ENCODE data around the gene LCMT1. TPM values are rescaled to one million over a fixed set of nuclear protein-coding genes. Genes with fewer than 3 reads are reported as not detected.
"Not testable (repeated sequence)": the region's sequence is repeated elsewhere in the genome, so short reads cannot be mapped to it uniquely, and the experiment has no call there.

The LCMT1 gene
- total and polyA plus RNA-seq, 5 donors: 34.2 to 41.6 (median 36.1) TPM

DNA sequence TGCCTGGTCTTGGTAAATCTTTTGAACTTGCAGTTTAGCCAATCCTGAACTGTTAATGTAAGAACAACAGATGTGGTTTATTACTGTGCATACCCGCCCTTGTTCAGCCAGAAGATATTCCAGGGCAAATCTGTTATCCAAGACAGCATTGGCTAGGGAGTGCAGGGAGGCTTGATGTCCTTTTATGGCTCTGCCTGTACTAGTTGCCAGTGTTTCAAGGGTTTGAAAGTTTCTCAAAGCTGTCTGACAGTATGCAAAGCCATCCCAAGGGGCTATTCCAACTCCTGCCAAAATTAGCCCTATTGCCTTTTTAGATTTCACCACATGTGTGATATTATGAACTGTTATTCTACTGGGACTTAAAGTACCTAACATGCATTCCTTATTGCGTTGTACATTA lies 30.1 kb downstream of the LCMT1 start:
- Histone ChIP-seq H3K4me3 (ENCODE audit: low read length) (no peak overlapping the region), H3K4me1 (ENCODE audit: control insufficient read depth, insufficient read depth, low read length) (no peaks in the 10 kb centered on the region), H3K9me3 (ENCODE audit: control insufficient read depth, low read length) (no peaks in the 10 kb centered on the region), H3K27ac (ENCODE audit: low read length) (no peak overlapping the region), H3K27me3 (ENCODE audit: control insufficient read depth, insufficient read depth) (no peaks in the 10 kb centered on the region)
- DNase-seq (no peak), ATAC-seq (peak; percentile 62 to 84)
- WGBS: 66% methylated on average over 2 of the region's 2 CpGs
- intact Hi-C loops (cut with DNase I): no loop called here

DNA sequence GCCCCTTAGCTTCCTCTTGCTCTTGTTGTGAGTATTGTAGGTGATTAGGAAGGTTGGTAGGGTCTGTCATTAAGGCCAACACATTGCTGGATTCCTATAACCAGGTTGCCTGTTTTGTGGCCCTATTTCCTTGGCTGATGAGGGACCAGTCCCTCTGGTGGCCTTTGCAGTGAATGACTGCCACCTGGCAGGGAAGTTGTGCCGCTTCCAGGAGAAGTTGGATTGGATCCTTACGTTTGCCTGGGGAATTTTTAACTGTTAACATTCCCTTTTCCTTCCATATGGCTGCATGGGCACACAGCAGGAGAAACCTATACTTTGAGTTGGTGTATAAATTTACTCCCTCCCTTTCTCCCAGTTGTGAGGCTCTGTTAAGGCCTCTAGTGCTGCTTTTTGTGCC lies 32.4 kb downstream of the LCMT1 start:
- WGBS: 21% methylated on average over 2 of the region's 2 CpGs
- ATAC-seq (no peak), DNase-seq (no peak)
- intact Hi-C loops (cut with DNase I): no loop called here
- Histone ChIP-seq H3K4me3 (ENCODE audit: low read length) (no peak overlapping the region), H3K27ac (ENCODE audit: low read length) (no peak overlapping the region), H3K4me1 (ENCODE audit: control insufficient read depth, insufficient read depth, low read length) (no peaks in the 10 kb centered on the region), H3K9me3 (ENCODE audit: control insufficient read depth, low read length) (no peaks in the 10 kb centered on the region), H3K27me3 (ENCODE audit: control insufficient read depth, insufficient read depth) (no peaks in the 10 kb centered on the region)

DNA sequence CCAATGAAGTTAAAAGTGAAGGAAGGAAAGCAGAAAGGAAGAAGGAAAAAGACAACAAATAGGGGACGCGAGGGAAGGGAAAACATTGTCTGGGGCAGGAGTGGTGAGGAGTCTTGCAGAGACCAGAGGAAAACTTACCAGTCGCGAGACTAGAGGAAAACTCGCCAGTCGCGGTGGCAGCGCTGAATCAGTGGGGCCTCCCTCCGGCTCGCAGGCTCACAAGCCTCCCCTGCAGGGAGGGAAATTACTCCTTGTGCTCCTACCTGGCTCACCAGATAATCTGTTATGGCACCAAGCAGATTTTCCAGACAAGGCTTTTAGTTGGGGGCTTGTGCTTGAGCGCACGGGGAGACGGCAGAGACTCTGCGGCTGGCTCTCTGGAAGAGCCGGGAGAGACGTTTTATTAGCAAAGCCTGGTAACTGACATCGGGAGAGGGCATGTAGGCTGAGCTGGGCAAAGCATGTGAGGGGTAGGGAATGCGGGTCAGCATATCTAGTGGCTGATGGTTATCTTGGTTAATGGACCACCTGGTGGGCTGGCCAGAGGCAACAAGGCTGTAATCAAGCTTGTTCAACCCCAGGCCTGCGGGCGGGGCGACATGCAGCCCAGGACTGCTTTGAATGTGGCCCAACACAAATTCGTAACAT lies 37.1 kb downstream of the LCMT1 start:
- Histone ChIP-seq H3K27ac (ENCODE audit: low read length) (no peak overlapping the region), H3K27me3 (ENCODE audit: control insufficient read depth, insufficient read depth) (no peaks in the 10 kb centered on the region), H3K4me1 (ENCODE audit: control insufficient read depth, insufficient read depth, low read length) (no peaks in the 10 kb centered on the region), H3K9me3 (ENCODE audit: control insufficient read depth, low read length) (no peaks in the 10 kb centered on the region), H3K4me3 (ENCODE audit: low read length) (no peak overlapping the region)
- DNase-seq (no peak), ATAC-seq (no peak)
- intact Hi-C loops (cut with DNase I): no loop called here
- 87% methylated on average over 22 of the region's 22 CpGs for WGBS

- Histone ChIP-seq H3K9me3 (ENCODE audit: control insufficient read depth, low read length) (no peaks in the 10 kb centered on the region), H3K4me1 (ENCODE audit: control insufficient read depth, insufficient read depth, low read length) (no peaks in the 10 kb centered on the region), H3K4me3 (ENCODE audit: low read length) (no peak overlapping the region), H3K27me3 (ENCODE audit: control insufficient read depth, insufficient read depth) (no peaks in the 10 kb centered on the region), H3K27ac (ENCODE audit: low read length) (no peak overlapping the region)
- intact Hi-C loops (cut with DNase I): no loop called here
- 87% methylated on average over 3 of the region's 3 CpGs for WGBS
- ATAC-seq: no peak
- no peak for DNase-seq
Observed at GRCh38 chr16:25151996-25152395, 40.5 kb downstream of the LCMT1 start.

DNA sequence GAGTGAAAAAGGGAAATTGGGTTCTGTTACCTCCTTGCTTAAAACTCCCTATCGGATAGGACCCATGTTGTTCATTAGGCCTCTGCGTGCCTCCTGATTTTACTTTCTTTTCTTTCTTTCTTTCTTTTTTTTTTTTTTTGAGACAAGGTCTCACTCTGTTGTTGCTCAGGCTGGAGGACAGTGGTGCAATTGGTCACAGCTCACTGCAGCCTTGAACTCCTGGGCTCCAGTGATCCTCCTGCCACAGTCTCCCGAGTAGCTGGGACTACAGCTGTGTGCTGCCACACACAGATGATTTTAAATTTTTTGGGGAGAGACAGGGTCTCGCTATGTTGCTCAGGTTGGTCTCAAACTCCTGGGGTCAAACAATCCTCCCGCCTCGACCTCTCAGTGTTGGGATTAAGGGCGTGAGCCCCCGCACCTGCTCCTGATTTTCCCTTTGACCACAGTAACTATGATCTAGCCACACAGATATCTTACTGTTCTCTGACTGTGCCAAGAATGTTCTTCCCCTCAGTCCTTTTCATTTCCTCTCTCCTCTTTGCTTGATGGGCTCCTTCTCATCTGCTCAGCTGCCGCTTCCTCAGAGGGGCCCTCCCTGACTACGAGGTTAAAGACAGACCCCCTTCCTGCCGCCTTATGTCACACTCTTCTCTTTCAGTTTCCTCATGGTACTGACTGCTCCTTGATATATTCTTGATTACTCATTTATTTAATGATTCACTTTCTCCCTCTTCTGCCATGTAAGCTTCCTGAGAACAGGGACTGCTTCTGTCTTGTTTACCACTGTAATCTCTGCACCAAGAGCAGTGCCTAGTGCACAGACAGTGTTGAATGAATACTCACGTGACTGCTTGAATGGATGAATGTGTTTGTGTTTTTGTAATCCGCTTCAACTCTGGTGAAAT lies 44.3 kb downstream of the LCMT1 start:
- Histone ChIP-seq H3K4me3 (ENCODE audit: low read length) (no peak overlapping the region), H3K4me1 (ENCODE audit: control insufficient read depth, insufficient read depth, low read length) (no peaks in the 10 kb centered on the region), H3K9me3 (ENCODE audit: control insufficient read depth, low read length) (no peaks in the 10 kb centered on the region), H3K27ac (ENCODE audit: low read length) (no peak overlapping the region), H3K27me3 (ENCODE audit: control insufficient read depth, insufficient read depth) (no peaks in the 10 kb centered on the region)
- ATAC-seq: no peak
- DNase-seq: no peak
- intact Hi-C loops (cut with DNase I): no loop called here
- WGBS: 94% methylated on average over 13 of the region's 13 CpGs

GRCh38 chr16:25157271-25157875 lies 45.8 kb downstream of the LCMT1 start:
- ATAC-seq: no peak
- H3K4me3 ChIP-seq (ENCODE audit: low read length): no peak overlapping the region
- no peak overlapping the region for H3K27ac ChIP-seq (ENCODE audit: low read length)
- intact Hi-C loops (cut with DNase I): no loop called here
- H3K4me1 ChIP-seq (ENCODE audit: control insufficient read depth, insufficient read depth, low read length): no peaks in the 10 kb centered on the region
- 93% methylated on average over 8 of the region's 8 CpGs for WGBS
- no peaks in the 10 kb centered on the region for H3K27me3 ChIP-seq (ENCODE audit: control insufficient read depth, insufficient read depth)
- no peaks in the 10 kb centered on the region for H3K9me3 ChIP-seq (ENCODE audit: control insufficient read depth, low read length)
- no peak for DNase-seq

GRCh38 chr16:25158401-25158800 lies 46.9 kb downstream of the LCMT1 start:
- DNase-seq: no peak
- 53% methylated on average over 5 of the region's 5 CpGs for WGBS
- intact Hi-C loops (cut with DNase I): no loop called here

DNA sequence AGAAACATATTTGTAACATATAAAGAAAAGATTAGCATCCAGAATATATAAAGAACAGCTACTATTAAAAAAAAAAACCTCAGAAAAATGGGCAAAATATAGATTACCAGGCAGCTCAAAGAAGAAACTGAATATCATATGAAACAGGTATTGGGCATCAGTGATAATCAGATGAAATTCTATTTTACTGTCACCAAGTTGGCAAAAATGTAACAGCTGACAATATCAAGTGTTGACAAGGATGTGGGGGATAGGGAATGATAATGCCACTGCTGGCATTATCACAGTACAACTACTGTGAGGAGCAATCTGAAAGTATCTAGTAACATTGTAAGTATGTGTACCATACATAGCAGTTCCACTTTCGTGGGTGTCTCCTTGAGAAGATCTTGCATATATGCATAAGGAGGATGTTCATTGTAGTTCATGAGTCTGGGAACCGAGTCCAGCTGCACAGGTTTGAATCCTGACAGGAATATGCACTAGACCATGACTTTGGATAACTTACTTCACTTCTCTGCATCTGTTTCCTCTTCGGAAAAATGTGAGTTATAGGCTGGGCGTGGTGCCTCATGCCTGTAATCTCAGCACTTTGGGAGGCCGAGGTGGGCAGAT lies 50.3 kb downstream of the LCMT1 start:
- no peak for DNase-seq
- no peak for ATAC-seq
- intact Hi-C loops (cut with DNase I): no loop called here
- 96% methylated on average over 5 of the region's 5 CpGs for WGBS
- Histone ChIP-seq H3K9me3 (ENCODE audit: control insufficient read depth, low read length) (no peaks in the 10 kb centered on the region), H3K27ac (ENCODE audit: low read length) (no peak overlapping the region), H3K27me3 (ENCODE audit: control insufficient read depth, insufficient read depth) (no peaks in the 10 kb centered on the region), H3K4me3 (ENCODE audit: low read length) (no peak overlapping the region), H3K4me1 (ENCODE audit: control insufficient read depth, insufficient read depth, low read length) (no peaks in the 10 kb centered on the region)

More at GRCh38 chr16:25158401-25158800, 46.9 kb downstream of the LCMT1 start:
- no peaks in the 10 kb centered on the region for H3K9me3 ChIP-seq (ENCODE audit: control insufficient read depth, low read length)
- no peak overlapping the region for H3K27ac ChIP-seq (ENCODE audit: low read length)
- no peaks in the 10 kb centered on the region for H3K4me1 ChIP-seq (ENCODE audit: control insufficient read depth, insufficient read depth, low read length)
- H3K27me3 ChIP-seq (ENCODE audit: control insufficient read depth, insufficient read depth): no peaks in the 10 kb centered on the region
- no peak overlapping the region for H3K4me3 ChIP-seq (ENCODE audit: low read length)
- ATAC-seq: no peak

GRCh38 chr16:25163683-25164082 lies 52.1 kb downstream of the LCMT1 start:
- Histone ChIP-seq H3K27me3 (ENCODE audit: control insufficient read depth, insufficient read depth) (no peaks in the 10 kb centered on the region), H3K4me3 (ENCODE audit: low read length) (no peak overlapping the region), H3K27ac (ENCODE audit: low read length) (no peak overlapping the region), H3K9me3 (ENCODE audit: control insufficient read depth, low read length) (no peaks in the 10 kb centered on the region), H3K4me1 (ENCODE audit: control insufficient read depth, insufficient read depth, low read length) (no peaks in the 10 kb centered on the region)
- 98% methylated on average over 1 of the region's 1 CpG for WGBS
- no peak for DNase-seq
- ATAC-seq: no peak
- intact Hi-C loops (cut with DNase I): no loop called here

DNA sequence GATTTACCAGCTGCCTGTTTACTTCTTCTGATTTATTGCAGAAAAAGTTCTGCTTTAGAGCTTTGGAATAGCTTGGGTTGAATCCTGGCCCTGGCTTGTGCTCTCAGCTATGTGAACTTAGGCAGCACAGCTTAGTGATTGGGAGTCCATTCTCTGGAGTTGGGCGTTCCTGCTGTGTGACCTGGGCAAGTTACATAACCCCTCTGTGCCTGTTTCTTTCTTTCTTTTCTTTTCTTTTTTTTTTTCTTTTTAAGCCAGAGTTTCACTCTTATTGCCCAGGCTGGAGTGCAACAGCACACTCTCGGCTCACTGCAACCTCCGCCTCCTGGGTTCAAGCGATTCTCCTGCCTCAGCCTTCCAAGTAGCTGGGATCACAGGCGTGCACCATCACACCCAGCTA lies 53.7 kb downstream of the LCMT1 start:
- Histone ChIP-seq H3K4me1 (ENCODE audit: control insufficient read depth, insufficient read depth, low read length) (no peaks in the 10 kb centered on the region), H3K27me3 (ENCODE audit: control insufficient read depth, insufficient read depth) (no peaks in the 10 kb centered on the region), H3K27ac (ENCODE audit: low read length) (no peak overlapping the region), H3K9me3 (ENCODE audit: control insufficient read depth, low read length) (no peaks in the 10 kb centered on the region), H3K4me3 (ENCODE audit: low read length) (no peak overlapping the region)
- intact Hi-C loops (cut with DNase I): no loop called here
- ATAC-seq (no peak), DNase-seq (no peak)
- 78% methylated on average over 5 of the region's 5 CpGs for WGBS

DNA sequence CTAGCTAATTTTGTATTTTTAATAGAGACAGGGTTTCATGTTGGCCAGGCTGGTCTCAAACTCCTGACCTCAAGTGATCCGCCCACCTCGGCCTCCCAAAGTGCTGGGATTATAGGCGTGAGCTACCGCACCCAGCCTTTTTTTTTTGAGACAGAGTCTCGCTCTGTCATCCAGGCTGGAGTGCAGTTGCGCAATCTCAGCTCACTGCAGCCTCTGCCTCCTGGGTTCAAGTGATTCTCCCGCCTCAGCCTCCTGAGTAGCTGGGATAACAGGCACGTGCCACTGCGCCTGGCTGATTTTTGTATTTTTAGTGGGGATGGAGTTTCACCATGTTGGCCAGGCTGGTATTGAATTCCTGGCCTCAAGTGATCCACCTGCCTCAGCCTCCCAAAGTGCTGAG lies 56.4 kb downstream of the LCMT1 start:
- WGBS: 97% methylated on average over 9 of the region's 9 CpGs
- ATAC-seq; DNase-seq; H3K9me3 ChIP-seq (ENCODE audit: control insufficient read depth, low read length); H3K27ac ChIP-seq (ENCODE audit: low read length); intact Hi-C loops (cut with DNase I); H3K4me1 ChIP-seq (ENCODE audit: control insufficient read depth, insufficient read depth, low read length); H3K4me3 ChIP-seq (ENCODE audit: low read length); H3K27me3 ChIP-seq (ENCODE audit: control insufficient read depth, insufficient read depth): not testable (repeated sequence)
